Globus pallidus (tissue), 1 donor: Measurements from ENCODE around the gene HMGB4.

Experiments used
- DNase-seq: peaks from one replicate; pipeline ENCODE4 v3.0.0-alpha.2; 2015; ENCODE audit warnings: low spot score

HMGB4 gene

DNA sequence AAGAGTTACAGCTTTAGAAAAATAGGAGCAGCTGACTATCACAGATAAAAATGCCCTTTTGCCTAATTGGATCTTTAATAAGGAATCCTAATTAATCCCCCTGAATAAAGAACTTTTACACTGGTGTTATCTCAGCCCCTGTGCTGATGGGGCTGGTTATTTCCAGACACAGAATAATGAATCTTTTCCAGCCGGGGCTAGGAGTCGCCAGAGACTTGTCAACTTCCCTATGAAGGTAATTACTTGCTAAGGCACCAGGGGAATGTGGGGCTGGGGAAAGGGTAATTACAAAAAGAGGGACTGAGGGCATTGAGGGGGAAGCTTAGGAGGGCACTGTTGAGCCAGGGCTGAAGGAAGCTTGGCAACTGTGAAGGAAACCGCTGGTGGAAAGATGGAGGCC is 34.5 kb downstream of the HMGB4 start:
- DNase-seq = no peak

DNA sequence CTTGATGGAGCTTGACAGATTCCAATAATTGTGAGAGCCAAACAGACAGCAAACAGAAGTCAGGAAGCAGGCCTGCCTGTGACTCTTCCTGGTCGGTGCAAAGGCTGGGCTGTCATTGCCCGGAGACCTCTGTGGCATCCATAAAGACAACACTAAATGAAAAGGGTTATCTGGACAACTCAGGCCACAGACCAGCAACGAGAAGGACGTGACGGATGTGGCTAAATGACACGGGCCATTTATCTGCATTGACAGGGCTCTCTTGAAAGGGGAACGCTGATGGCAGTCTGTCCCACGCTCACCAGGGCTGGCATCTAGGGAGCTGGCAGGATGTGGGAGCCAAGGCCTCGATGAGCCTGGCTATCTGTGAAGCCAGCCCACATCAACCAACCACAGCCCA is 35.0 kb downstream of the HMGB4 start:
- no peak for DNase-seq

DNA sequence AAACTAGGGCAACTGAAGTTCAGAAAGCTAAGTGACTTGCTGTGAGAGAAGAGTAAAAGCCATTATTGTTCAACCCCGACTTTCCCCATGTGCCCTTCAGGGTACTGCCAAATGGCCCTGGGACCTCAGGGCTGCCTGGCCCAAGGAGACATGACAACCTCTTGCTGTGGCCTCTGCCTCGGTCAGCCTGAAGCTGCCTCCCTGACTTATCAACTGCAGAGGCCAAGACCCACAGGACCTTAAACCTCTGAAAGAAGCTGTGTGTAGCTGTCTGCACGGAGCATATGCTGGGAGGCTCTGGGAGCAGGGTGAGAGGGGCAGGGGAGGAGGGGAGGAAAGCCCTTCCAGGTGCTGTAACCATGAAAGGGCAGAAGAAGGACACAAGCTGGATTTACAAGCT is 35.9 kb downstream of the HMGB4 start:
- DNase-seq = no peak

DNA sequence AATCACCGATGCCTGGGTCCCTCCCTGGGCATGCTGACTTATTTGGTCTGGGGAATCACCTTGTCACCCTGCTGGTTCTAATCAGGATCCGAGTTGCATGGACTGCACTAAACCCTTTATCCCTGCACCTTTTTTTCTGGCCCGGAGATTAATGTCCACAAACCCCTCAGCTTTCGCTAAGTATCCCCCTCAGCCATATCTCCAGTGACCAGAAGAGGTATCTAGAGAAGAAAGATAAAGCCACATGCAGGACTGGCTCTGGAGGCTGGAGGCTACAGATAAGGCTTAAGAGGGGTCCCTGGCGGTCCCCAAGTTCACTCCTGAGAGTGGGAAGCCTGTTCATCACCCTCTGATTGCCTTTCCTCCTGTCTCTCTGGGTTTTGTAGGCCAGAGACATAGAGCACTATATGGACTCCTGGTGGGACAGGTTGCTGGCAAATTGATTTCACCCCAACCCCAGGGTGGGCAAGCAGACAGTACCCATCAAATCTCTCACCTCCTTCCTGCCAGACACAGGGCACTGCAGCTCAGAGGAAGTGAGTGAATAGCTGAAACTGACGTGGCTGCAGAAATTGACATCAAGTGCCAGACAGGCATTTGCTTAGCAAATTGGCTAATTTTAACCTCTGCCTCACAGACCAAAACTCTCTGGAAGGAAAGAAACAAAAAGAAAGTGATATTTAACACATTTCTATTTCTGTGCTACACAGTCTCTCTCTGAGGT is 38.8 kb downstream of the HMGB4 start:
- no peak for DNase-seq

DNA sequence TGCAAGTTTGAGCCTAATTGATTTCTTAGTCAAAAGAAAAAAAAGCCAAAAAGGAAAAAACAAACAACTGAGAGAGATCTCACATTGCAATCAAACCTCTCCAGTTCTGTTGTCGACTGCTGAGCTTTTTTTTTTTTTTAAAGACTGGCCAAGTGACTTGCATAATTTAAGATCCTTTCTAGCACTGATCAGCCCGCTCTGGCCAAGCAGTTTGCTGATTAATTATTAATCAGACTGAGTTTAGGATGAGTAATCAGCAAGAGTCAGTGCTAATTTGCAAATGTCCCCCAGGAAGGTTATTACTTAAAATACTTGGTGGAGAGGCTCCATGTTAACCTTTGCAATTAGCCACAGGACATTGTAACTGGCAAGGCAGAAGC is 39.3 kb downstream of the HMGB4 start:
- DNase-seq = no peak

DNA sequence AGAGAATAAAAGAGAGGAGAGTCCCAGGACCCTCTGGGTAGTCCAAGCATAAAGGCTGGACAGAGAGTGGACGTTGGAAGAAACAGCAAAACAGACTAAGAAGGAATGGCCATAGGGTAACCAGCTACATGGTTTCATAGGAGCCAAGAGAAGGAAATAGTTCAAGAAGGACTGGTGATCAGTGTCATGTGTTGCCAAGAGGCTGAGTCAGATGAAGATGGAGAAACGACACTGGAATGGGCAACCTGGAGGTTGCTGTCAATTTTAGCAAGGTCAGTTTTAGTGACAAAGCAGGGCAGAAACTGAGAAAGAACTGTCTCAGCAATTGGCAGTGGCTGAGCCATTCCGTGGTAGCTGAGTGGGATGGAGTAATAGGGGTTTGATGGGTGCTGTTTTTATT is 41.4 kb downstream of the HMGB4 start:
- DNase-seq = no peak

DNA sequence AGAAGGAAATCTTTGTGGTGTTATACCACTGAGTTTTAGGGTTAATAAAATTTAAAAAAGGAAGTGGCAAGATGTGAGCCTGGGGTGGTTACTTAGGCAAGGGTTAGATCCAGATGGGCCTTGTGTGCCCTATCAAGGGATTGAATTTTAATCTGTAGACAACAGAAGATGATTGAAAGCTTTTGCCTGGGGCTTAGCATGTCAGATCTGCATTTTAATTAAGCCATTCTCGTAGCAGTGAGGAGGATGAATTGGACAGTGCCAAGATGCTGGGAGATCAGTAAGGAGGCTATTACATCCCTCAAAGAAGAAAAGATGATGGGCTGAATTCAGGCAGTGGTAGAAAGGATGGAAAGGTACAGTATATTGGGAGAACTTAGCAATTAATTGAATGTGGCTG is 42.3 kb downstream of the HMGB4 start:
- DNase-seq = no peak

DNA sequence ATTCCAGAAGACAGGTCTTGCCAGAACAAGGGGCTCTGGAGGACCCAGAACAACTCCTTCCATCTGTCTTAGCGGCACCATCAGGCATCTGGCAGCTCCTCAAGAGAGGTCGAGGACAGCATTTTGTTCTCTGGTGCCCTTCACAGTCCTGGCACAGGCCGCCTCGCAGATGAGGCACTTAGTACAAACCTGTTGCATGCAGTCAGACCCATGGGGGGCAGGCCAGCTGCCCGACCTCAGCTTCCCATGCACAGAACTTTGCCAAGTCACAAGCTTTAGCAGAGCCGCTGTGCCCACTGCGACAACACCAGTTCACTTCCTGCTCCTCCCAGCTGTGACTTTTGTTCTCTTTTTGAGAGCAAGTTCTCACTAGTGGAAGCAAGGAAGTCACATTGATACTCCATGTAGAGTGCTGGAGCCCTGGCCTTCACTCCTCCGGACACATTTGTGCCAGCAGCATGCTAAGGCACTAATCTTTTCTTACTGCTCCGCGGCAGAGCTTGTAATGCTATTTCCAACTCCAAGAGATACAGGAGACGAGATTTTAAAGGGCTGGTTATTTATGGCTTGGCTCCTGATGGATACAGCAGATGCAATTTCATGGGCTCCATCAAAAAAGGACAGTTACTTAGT is 44.6 kb downstream of the HMGB4 start:
- DNase-seq = no peak
